ENCODE results near the gene MYO15A.

DNA sequence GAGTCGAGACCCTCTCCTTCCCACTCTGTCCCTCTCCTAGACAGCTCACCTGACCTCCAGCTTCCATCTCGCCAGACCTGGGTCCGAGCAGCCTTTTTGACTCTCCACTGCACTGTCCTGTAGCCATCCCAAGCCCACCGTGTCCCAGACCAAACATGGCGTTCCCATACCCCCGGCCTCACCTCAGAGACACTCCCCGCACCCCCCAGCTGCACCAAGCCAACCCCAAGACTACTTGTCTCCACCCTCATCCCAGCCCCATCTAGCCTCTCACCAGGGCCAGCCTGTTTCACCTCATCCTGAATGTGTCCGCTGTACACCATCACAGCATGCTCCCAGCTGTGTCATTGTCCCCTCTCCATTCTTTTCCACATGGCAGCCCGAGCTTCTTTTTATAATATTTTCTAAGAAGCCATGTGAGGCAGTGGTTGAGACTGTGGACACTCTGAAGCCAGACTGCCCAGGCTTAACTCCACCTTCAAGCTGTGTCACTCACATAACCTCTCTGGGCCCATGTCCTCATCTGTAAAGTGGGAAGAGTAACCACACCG is 1.5 kb downstream of the MYO15A start:
- TF ChIP-seq, protein P1, sequence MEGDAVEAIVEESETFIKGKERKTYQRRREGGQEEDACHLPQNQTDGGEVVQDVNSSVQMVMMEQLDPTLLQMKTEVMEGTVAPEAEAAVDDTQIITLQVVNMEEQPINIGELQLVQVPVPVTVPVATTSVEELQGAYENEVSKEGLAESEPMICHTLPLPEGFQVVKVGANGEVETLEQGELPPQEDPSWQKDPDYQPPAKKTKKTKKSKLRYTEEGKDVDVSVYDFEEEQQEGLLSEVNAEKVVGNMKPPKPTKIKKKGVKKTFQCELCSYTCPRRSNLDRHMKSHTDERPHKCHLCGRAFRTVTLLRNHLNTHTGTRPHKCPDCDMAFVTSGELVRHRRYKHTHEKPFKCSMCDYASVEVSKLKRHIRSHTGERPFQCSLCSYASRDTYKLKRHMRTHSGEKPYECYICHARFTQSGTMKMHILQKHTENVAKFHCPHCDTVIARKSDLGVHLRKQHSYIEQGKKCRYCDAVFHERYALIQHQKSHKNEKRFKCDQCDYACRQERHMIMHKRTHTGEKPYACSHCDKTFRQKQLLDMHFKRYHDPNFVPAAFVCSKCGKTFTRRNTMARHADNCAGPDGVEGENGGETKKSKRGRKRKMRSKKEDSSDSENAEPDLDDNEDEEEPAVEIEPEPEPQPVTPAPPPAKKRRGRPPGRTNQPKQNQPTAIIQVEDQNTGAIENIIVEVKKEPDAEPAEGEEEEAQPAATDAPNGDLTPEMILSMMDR (IDR thresholded peaks at IDR 0.05) = no peak
- TF ChIP-seq POLR2AphosphoS5 (IDR thresholded peaks at IDR 0.05) (no peak), POLR2A (IDR thresholded peaks at IDR 0.05) (no peak)
